Testis (tissue), 3 donors: Measurements from ENCODE around the gene RASSF7. TPM values are rescaled to one million over a fixed set of nuclear protein-coding genes. Genes with fewer than 3 reads are reported as not detected.

Source experiments
- DNase-seq: peaks from one replicate; pipeline ENCODE4 v3.0.0-alpha.2; 2019
- H3K27ac ChIP-seq, 2 donors: fragments of 200-600 bp; sonication (generic); one replicate each; pipeline ENCODE4 v1.5.1; 2019
- H3K27me3 ChIP-seq: fragments of 200-600 bp; sonication (generic); one replicate; pipeline ENCODE4 v1.5.1; 2019
- H3K36me3 ChIP-seq: fragments of 200-600 bp; sonication (generic); one replicate; pipeline ENCODE4 v1.5.1; 2017; ENCODE audit warnings: low read depth; ENCODE audit errors: missing control alignments
- H3K4me1 ChIP-seq: fragments of 200-600 bp; sonication (generic); one replicate; pipeline ENCODE4 v1.5.1; 2019
- H3K4me3 ChIP-seq, 2 donors: fragments of 200-600 bp; sonication (generic); one replicate each; pipeline ENCODE4 v1.5.1; 2017 to 2019
- H3K9me3 ChIP-seq: fragments of 200-600 bp; sonication (generic); one replicate; pipeline ENCODE4 v1.5.1; 2017
- CTCF ChIP-seq, 3 experiments: fragments of 450-650 bp in 2 of 3; fragments of 200-600 bp in 1 of 3; sonication (generic) in 1 of 3; IDR thresholded peaks; one replicate each; pipeline ENCODE4 v1.5.1; 2016 to 2019; ENCODE audit warnings: antibody characterized with exemption in 3 of 3, mild to moderate bottlenecking in 2 of 3, moderate library complexity in 1 of 3
- POLR2A ChIP-seq: fragments of 450-650 bp; IDR thresholded peaks from one replicate; pipeline ENCODE4 v1.6.1; 2017; ENCODE audit warnings: antibody characterized with exemption, mild to moderate bottlenecking, moderate library complexity
- WGBS, 2 donors: methylation state at CpG; one replicate each; pipeline ENCODE4 v1.1.5; 2018; 5-methylcytosine and 5-hydroxymethylcytosine counted together
- intact Hi-C: fragments of 100-400 bp; cut with DNase I; formaldehyde crosslinking; loops from one replicate; pipeline ENCODE4 v1.15.1; 2023; ENCODE audit warnings: low total_unique reads
- polyA plus RNA-seq: library from polyadenylated mRNA; stranded (reverse); fragments of 350-450 nt; fragmentation: Illumina TruSeq; extraction: RNeasy Lipid Tissue Mini Kit (QIAGEN cat#74804); gene quantifications from one replicate; pipeline ENCODE4 v1.2.3, GENCODE V29; 2014; ENCODE audit warnings: low read depth, low replicate concordance; ENCODE audit not compliant: insufficient read depth
- total RNA-seq, 2 donors: library from RNA; depleted of rRNA; stranded (reverse); fragments of >200 nt; gene quantifications; one replicate each; pipeline ENCODE4 v1.2.3, GENCODE V29; 2016

Gene RASSF7
- total and polyA plus RNA-seq, 3 donors from 2014 or later: 13.2 to 35.7 (median 22.0) TPM

DNA sequence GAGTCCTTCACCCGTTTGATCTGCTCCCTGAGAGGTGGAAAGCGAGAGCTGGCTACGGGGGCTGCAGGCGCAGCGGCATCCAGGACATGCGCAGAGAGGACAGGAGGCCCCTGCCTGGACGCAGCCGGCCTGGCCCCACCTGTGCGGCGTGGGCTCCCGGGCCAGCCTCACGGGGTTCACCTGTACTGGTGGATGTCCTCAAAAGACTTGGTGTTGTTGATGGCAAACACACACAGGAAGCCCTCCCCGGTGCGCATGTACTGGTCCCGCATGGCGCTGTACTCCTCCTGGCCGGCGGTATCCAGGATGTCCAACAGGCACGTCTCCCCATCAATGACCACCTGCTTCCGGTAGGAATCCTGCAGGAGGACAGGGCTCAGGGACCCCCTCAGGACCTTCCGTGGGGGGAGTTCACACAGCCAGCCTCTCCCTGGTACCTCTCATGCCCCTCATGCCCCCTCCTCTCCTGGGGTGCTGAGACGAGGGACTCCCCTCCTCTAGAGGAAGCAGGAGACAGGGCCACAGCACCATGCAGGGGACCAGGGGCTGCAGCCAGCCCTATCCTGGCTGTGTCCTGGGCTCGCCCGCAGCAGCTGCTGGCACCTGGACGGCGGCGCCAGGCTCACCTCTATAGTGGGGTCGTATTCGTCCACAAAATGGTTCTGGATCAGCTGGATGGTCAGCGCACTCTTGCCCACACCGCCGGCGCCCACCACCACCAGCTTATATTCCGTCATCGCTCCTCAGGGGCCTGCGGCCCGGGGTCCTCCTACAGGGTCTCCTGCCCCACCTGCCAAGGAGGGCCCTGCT, 27.0 kb upstream of the RASSF7 start:
- Histone ChIP-seq H3K4me3 (peak overlapping the region in 1 of 2 donors; percentile 78), H3K4me1 (peaks cover 27% of the 10 kb centered on the region), H3K27me3 (no peaks in the 10 kb centered on the region), H3K9me3 (no peaks in the 10 kb centered on the region), H3K36me3 (no peaks in the 10 kb centered on the region), H3K27ac (no peak overlapping the region)
- intact Hi-C loops: no loop called here
- no peak for TF ChIP-seq POLR2A
- no peak for TF ChIP-seq CTCF (IDR thresholded peaks at IDR 0.05)
- DNase-seq: no peak
- 74 to 87% methylated on average over 3 to 37 of the region's 37 CpGs for WGBS, 2 donors

GRCh38 chr11:534396-535209, 26.2 kb upstream of the RASSF7 start:
- 5 to 7% methylated on average over 3 to 66 of the region's 66 CpGs for WGBS, 2 donors
- DNase-seq: peak; percentile 46
- intact Hi-C loops: no loop called here

DNA sequence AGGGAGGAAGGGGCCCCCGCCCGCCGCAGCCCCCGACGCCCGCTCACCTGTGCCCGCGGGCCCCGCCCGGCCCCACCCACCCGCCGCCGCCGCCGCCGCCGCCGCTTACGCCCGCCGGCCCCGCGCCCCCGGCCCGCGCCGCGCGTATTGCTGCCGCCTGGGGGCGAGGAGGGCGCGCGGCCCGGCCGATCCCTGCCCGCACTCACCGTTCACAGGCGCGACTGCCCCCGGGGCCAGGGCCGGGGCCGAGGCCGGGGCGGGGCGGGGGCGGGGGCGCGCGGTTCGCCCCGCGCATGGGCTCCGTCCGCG, 25.6 kb upstream of the RASSF7 start:
- intact Hi-C loops: no loop called here
- peaks cover 27% of the 10 kb centered on the region for H3K4me1 ChIP-seq

More at GRCh38 chr11:534396-535209, 26.2 kb upstream of the RASSF7 start:
- Histone ChIP-seq H3K4me3 (peak overlapping the region; percentile 60 to 78), H3K36me3 (no peaks in the 10 kb centered on the region), H3K4me1 (peaks cover 27% of the 10 kb centered on the region), H3K9me3 (no peaks in the 10 kb centered on the region), H3K27ac (peak overlapping the region; percentile 44 to 64), H3K27me3 (no peaks in the 10 kb centered on the region)
- TF ChIP-seq CTCF (IDR thresholded peaks at IDR 0.05): no peak
- TF ChIP-seq POLR2A: no peak

More for the DNA sequence above, 25.6 kb upstream of the RASSF7 start:
- peak overlapping the region; percentile 60 to 78 for H3K4me3 ChIP-seq
- no peak for DNase-seq
- 2% methylated on average over 53 of the region's 56 CpGs; no CpG with 5 or more reads in 1 of the 2 donors for WGBS, 2 donors
- H3K36me3 ChIP-seq: no peaks in the 10 kb centered on the region
- no peaks in the 10 kb centered on the region for H3K9me3 ChIP-seq
- no peaks in the 10 kb centered on the region for H3K27me3 ChIP-seq
- TF ChIP-seq CTCF (IDR thresholded peaks at IDR 0.05) (no peak), POLR2A (no peak)
- no peak overlapping the region for H3K27ac ChIP-seq
